A549 (cell line): Measurements from ENCODE around the gene STRIP2. TPM values are rescaled to one million over a fixed set of nuclear protein-coding genes. Genes with fewer than 3 reads are reported as not detected.

ENCODE experiments used
- ATAC-seq, 2 experiments: fragments of 200-7000 bp in 1 of 2; fragments of >200 bp in 1 of 2; cut with Nextera tagmentation in 1 of 2; cut with Tn5 transposase in 1 of 2; 3 replicates each; pipeline versions ENCODE4 v1.8.0 to v1.9.1; 2018 to 2020; ENCODE audit warnings: mild to moderate bottlenecking in 1 of 2, moderate library complexity in 1 of 2
- CTCF ChIA-PET: fragments of 300-600 bp; sonication (Branson Sonifier 250); formaldehyde crosslinking; extraction: SDS; loops from one replicate; lab custom pipeline; 2021; ENCODE audit warnings: antibody characterized with exemption, inconsistent platforms; lab: Yijun Ruan, JAX
- POLR2A ChIA-PET: fragments of 350-600 bp; formaldehyde crosslinking; extraction: SDS; loops from one replicate; lab custom pipeline; 2021; ENCODE audit warnings: antibody characterized with exemption, inconsistent platforms; lab: Yijun Ruan, JAX
- DNase-seq, 2 experiments: peaks; one replicate each; pipeline versions ENCODE4 v3.0.0 to v3.0.0-alpha.2; 2011 to 2016; ENCODE audit warnings: low read depth in 1 of 2, low spot score in 1 of 2
- FAIRE-seq: peaks from 2 replicates; lab custom pipeline; 2011; peaks lifted over from hg19 to GRCh38; lab: Jason Lieb, UNC
- H3K27ac ChIP-seq, 2 experiments: fragments of >200 bp; sonication (Bioruptor Twin); formaldehyde crosslinking; 3 replicates each; pipeline ENCODE4 v1.5.1; 2016 to 2017
- H3K4me1 ChIP-seq: fragments of >200 bp; sonication (Bioruptor Twin); formaldehyde crosslinking; 3 replicates; pipeline ENCODE4 v1.6.1; 2016
- H3K4me2 ChIP-seq: fragments of >200 bp; sonication (Bioruptor Twin); formaldehyde crosslinking; 3 replicates; pipeline ENCODE4 v1.6.1; 2016
- H3K4me3 ChIP-seq: fragments of >200 bp; sonication (Bioruptor Twin); formaldehyde crosslinking; 3 replicates; pipeline ENCODE4 v1.5.1; 2016
- H3K9me3 ChIP-seq: fragments of >200 bp; sonication (Bioruptor Twin); formaldehyde crosslinking; 3 replicates; pipeline ENCODE4 v1.6.1; 2016
- ATOH8 ChIP-seq: fragments of 250-450 bp; sonication (Bioruptor Pico); IDR thresholded peaks from 2 replicates; pipeline ENCODE4 v1.5.0; 2020; ENCODE audit warnings: low read depth, mild to moderate bottlenecking, moderate library complexity
- BHLHE40 ChIP-seq: IDR thresholded peaks from 2 replicates; pipeline ENCODE4 v1.6.1; 2012; ENCODE audit warnings: low read depth, low read length, inconsistent platforms
- CBX8 ChIP-seq: fragments of 200-600 bp; sonication (generic); IDR thresholded peaks from 2 replicates; pipeline ENCODE4 v1.6.1; 2016
- CHD4 ChIP-seq: fragments of 200-600 bp; sonication (generic); IDR thresholded peaks from 2 replicates; pipeline ENCODE4 v1.6.1; 2016; ENCODE audit warnings: antibody characterized with exemption, mild to moderate bottlenecking, borderline replicate concordance
- ESRRA ChIP-seq: fragments of 150-350 bp; IDR thresholded peaks from 2 replicates; pipeline ENCODE4 v1.6.1; 2014; ENCODE audit warnings: mild to moderate bottlenecking, low read length, borderline replicate concordance
- HDAC2 ChIP-seq: fragments of 200-600 bp; sonication (generic); IDR thresholded peaks from 2 replicates; pipeline ENCODE4 v1.6.1; 2016
- HEYL ChIP-seq: fragments of 250-450 bp; sonication (Bioruptor Pico); IDR thresholded peaks from 2 replicates; pipeline ENCODE4 v1.8.0; 2021; ENCODE audit warnings: mild to moderate bottlenecking, moderate library complexity
- JUN ChIP-seq, 2 experiments: fragments of >200 bp; sonication (Bioruptor Twin); formaldehyde crosslinking; IDR thresholded peaks; 2 replicates in 1 of 2; 3 replicates in 1 of 2; pipeline ENCODE4 v1.6.1; 2016 to 2017
- KDM1A ChIP-seq: fragments of 200-600 bp; sonication (generic); IDR thresholded peaks from 2 replicates; pipeline ENCODE4 v1.6.1; 2016; ENCODE audit warnings: low read depth, mild to moderate bottlenecking
- KDM5A ChIP-seq: fragments of 200-600 bp; sonication (generic); IDR thresholded peaks from 2 replicates; pipeline ENCODE4 v1.6.1; 2016; ENCODE audit warnings: antibody characterized with exemption, mild to moderate bottlenecking
- MAFK ChIP-seq: fragments of 450-650 bp; IDR thresholded peaks from 2 replicates; pipeline ENCODE4 v1.6.1; 2014; ENCODE audit not compliant: partially characterized antibody
- MAZ ChIP-seq: fragments of 150-350 bp; IDR thresholded peaks from 2 replicates; pipeline ENCODE4 v1.6.1; 2014; ENCODE audit warnings: antibody characterized with exemption, low read depth, low read length, borderline replicate concordance
- NFE2L2 ChIP-seq: fragments of 150-350 bp; conservative IDR thresholded peaks from 2 replicates; pipeline ENCODE4 v1.6.1; 2014; ENCODE audit warnings: low read length
- NPAS2 ChIP-seq: fragments of 250-450 bp; sonication (Bioruptor Pico); IDR thresholded peaks from 2 replicates; pipeline ENCODE4 v1.8.0; 2022; ENCODE audit warnings: mild to moderate bottlenecking, moderate library complexity, borderline replicate concordance
- PHF8 ChIP-seq: fragments of 200-600 bp; sonication (generic); IDR thresholded peaks from 2 replicates; pipeline ENCODE4 v1.6.1; 2016; ENCODE audit warnings: low read depth, mild to moderate bottlenecking, antibody characterized with exemption, moderate library complexity, borderline replicate concordance
- POLR2A ChIP-seq: IDR thresholded peaks from 2 replicates; pipeline ENCODE4 v1.6.1; 2012; ENCODE audit warnings: mild to moderate bottlenecking, low read length
- RARB ChIP-seq: fragments of 250-450 bp; sonication (Bioruptor Pico); IDR thresholded peaks from 2 replicates; pipeline ENCODE4 v1.8.0; 2021; ENCODE audit warnings: mild to moderate bottlenecking, moderate library complexity
- RFX5 ChIP-seq: fragments of 450-650 bp; IDR thresholded peaks from 2 replicates; pipeline ENCODE4 v1.7.1; 2014; ENCODE audit warnings: antibody characterized with exemption, mild to moderate bottlenecking, moderate library complexity
- SREBF2 ChIP-seq: fragments of 450-650 bp; IDR thresholded peaks from 2 replicates; pipeline ENCODE4 v1.6.1; 2014; ENCODE audit warnings: mild to moderate bottlenecking, moderate library complexity
- TFCP2L1 ChIP-seq: fragments of 250-450 bp; sonication (Bioruptor Pico); IDR thresholded peaks from 2 replicates; pipeline ENCODE4 v1.5.0; 2021; ENCODE audit warnings: mild to moderate bottlenecking
- TP53 ChIP-seq: fragments of 250-450 bp; sonication (Bioruptor Pico); IDR thresholded peaks from 2 replicates; pipeline ENCODE4 v1.5.0; 2021; ENCODE audit warnings: mild to moderate bottlenecking, moderate library complexity
- ZC3H11A ChIP-seq: fragments of 450-650 bp; IDR thresholded peaks from 2 replicates; pipeline ENCODE4 v1.6.1; 2014; ENCODE audit warnings: antibody characterized with exemption, mild to moderate bottlenecking
- ZFP36 ChIP-seq: fragments of 450-650 bp; IDR thresholded peaks from 2 replicates; pipeline ENCODE4 v1.6.1; 2014; ENCODE audit warnings: borderline replicate concordance; ENCODE audit not compliant: partially characterized antibody
- ZNF302 ChIP-seq: fragments of 250-450 bp; sonication (Bioruptor Pico); IDR thresholded peaks from 2 replicates; pipeline ENCODE4 v1.9.0; 2021; ENCODE audit warnings: inconsistent platforms, mild to moderate bottlenecking, moderate library complexity
- WGBS: methylation state at CpG from one replicate; pipeline ENCODE4 v1.1.6; 2017; ENCODE audit errors: missing lambda C conversion rate; 5-methylcytosine and 5-hydroxymethylcytosine counted together
- polyA plus RNA-seq, 4 experiments: library from polyadenylated mRNA; depleted of rRNA in 3 of 4; stranded (reverse); fragments of >200 nt; fragmentation: RNase III in 1 of 4; extraction: RNeasy Plus Mini Kit Qiagen cat#74134 plus additional on column Dnase treatment in 1 of 4; gene quantifications; 2 replicates in 3 of 4; 3 replicates in 1 of 4; pipeline ENCODE4 v1.2.3, GENCODE V29; 2011 to 2017
- TF ChIP-seq, protein P1 (sequence below): fragments of >200 bp; sonication (Bioruptor Twin); formaldehyde crosslinking; IDR thresholded peaks from 2 replicates; pipeline ENCODE4 v1.6.1; 2016
- TF ChIP-seq, protein P2 (sequence below): fragments of 200-600 bp; sonication (generic); IDR thresholded peaks from 2 replicates; pipeline ENCODE4 v1.6.1; 2016; ENCODE audit warnings: antibody characterized with exemption, mild to moderate bottlenecking, moderate library complexity
- TF ChIP-seq, protein P3 (sequence below): IDR thresholded peaks from 2 replicates; pipeline ENCODE4 v1.6.1; 2012

Gene STRIP2
- polyA plus RNA-seq, 2 of the 4 experiments (the other 2 are of a cell fraction): 4.9 to 7.2 TPM

GRCh38 chr7:129421717-129422250 is 12.4 kb upstream of the STRIP2 start:
- ChIA-PET CTCF (interaction anchor here (1.1 to 1.5 kb wide), 2 partner anchors 50 to 55 kb away, joined by 3 read pairs; no protein-coding TSS in a partner anchor), POLR2A (no interaction called here)
- DNase-seq (no peak), ATAC-seq (no peak), FAIRE-seq (no peak)
- Histone ChIP-seq H3K4me1 (0 out of 3 replicates have a peak, but pooled peaks cover 3% of the 10 kb centered on the region), H3K4me3 (no peak overlapping the region), H3K27ac (no peak overlapping the region), H3K9me3 (no peaks in the 10 kb centered on the region), H3K4me2 (no peak overlapping the region)
- TF ChIP-seq, protein P1, sequence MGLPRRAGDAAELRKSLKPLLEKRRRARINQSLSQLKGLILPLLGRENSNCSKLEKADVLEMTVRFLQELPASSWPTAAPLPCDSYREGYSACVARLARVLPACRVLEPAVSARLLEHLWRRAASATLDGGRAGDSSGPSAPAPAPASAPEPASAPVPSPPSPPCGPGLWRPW: no peak
- TF ChIP-seq CBX8: no peak
- TF ChIP-seq NPAS2 (CRISPR knock-in tag): no peak
- no peak for TF ChIP-seq ZFP36
- TF ChIP-seq KDM1A: no peak
- no peak for TF ChIP-seq NFE2L2
- TF ChIP-seq ZC3H11A: no peak
- no peak for TF ChIP-seq TFCP2L1 (CRISPR knock-in tag)
- TF ChIP-seq RARB (CRISPR knock-in tag): no peak
- TF ChIP-seq ATOH8 (CRISPR knock-in tag): no peak
- TF ChIP-seq HDAC2: no peak
- TF ChIP-seq PHF8: no peak
- TF ChIP-seq CHD4: no peak
- TF ChIP-seq KDM5A: no peak
- no peak for TF ChIP-seq ESRRA
- no peak for TF ChIP-seq MAFK
- WGBS: 51% methylated on average over 2 of the region's 2 CpGs

GRCh38 chr7:129422727-129423126 is 11.5 kb upstream of the STRIP2 start:
- no peak overlapping the region for H3K4me2 ChIP-seq
- ChIA-PET POLR2A (no interaction called here), CTCF (interaction anchor here (1.1 kb wide), 1 partner anchor 55 kb away, joined by 3 read pairs; no protein-coding TSS in a partner anchor)
- no peak for ATAC-seq
- TF ChIP-seq HEYL (no peak), TP53 (CRISPR knock-in tag) (no peak), CHD4 (no peak), JUN (IDR thresholded peaks at IDR 0.05) (no peak), MAZ (no peak), ZNF302 (CRISPR knock-in tag) (no peak), POLR2A (no peak), RFX5 (no peak), SREBF2 (no peak), BHLHE40 (no peak)
- TF ChIP-seq, protein P2, sequence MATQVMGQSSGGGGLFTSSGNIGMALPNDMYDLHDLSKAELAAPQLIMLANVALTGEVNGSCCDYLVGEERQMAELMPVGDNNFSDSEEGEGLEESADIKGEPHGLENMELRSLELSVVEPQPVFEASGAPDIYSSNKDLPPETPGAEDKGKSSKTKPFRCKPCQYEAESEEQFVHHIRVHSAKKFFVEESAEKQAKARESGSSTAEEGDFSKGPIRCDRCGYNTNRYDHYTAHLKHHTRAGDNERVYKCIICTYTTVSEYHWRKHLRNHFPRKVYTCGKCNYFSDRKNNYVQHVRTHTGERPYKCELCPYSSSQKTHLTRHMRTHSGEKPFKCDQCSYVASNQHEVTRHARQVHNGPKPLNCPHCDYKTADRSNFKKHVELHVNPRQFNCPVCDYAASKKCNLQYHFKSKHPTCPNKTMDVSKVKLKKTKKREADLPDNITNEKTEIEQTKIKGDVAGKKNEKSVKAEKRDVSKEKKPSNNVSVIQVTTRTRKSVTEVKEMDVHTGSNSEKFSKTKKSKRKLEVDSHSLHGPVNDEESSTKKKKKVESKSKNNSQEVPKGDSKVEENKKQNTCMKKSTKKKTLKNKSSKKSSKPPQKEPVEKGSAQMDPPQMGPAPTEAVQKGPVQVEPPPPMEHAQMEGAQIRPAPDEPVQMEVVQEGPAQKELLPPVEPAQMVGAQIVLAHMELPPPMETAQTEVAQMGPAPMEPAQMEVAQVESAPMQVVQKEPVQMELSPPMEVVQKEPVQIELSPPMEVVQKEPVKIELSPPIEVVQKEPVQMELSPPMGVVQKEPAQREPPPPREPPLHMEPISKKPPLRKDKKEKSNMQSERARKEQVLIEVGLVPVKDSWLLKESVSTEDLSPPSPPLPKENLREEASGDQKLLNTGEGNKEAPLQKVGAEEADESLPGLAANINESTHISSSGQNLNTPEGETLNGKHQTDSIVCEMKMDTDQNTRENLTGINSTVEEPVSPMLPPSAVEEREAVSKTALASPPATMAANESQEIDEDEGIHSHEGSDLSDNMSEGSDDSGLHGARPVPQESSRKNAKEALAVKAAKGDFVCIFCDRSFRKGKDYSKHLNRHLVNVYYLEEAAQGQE: no peak
- TF ChIP-seq, protein P3, sequence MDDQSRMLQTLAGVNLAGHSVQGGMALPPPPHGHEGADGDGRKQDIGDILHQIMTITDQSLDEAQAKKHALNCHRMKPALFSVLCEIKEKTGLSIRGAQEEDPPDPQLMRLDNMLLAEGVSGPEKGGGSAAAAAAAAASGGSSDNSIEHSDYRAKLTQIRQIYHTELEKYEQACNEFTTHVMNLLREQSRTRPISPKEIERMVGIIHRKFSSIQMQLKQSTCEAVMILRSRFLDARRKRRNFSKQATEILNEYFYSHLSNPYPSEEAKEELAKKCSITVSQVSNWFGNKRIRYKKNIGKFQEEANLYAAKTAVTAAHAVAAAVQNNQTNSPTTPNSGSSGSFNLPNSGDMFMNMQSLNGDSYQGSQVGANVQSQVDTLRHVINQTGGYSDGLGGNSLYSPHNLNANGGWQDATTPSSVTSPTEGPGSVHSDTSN: no peak
- 90% methylated on average over 4 of the region's 4 CpGs for WGBS
- DNase-seq: no peak
- no peak for FAIRE-seq
- no peak overlapping the region for H3K27ac ChIP-seq
- no peaks in the 10 kb centered on the region for H3K9me3 ChIP-seq
- H3K4me1 ChIP-seq: 0 out of 3 replicates have a peak, but pooled peaks cover 3% of the 10 kb centered on the region
- no peak overlapping the region for H3K4me3 ChIP-seq
